Thyroid gland (tissue), 4 donors: Measurements from ENCODE around the gene LGSN.

ENCODE experiments used
- CTCF ChIP-seq, 6 experiments: fragments of 200-600 bp in 3 of 6; fragments of 450-650 bp in 3 of 6; sonication (generic) in 3 of 6; IDR thresholded peaks; one replicate each; pipeline ENCODE4 v1.5.1; 2016 to 2019; ENCODE audit warnings: antibody characterized with exemption in 6 of 6, mild to moderate bottlenecking in 2 of 6, inconsistent platforms in 1 of 6, moderate library complexity in 1 of 6
- POLR2A ChIP-seq, 2 donors: fragments of 450-650 bp; IDR thresholded peaks; one replicate each; pipeline ENCODE4 v1.6.1; 2017; ENCODE audit warnings: antibody characterized with exemption in 2 of 2, mild to moderate bottlenecking in 2 of 2, moderate library complexity in 1 of 2

GRCh38 chr6:63272397-63272796 is 47.4 kb downstream of the LGSN start:
- TF ChIP-seq CTCF (IDR thresholded peaks at IDR 0.05) (peak in 3 of 6 experiments; percentile 17 to 30 (median 20)), POLR2A (IDR thresholded peaks at IDR 0.05) (no peak)
